Measurements from ENCODE around the gene CMBL.

DNA sequence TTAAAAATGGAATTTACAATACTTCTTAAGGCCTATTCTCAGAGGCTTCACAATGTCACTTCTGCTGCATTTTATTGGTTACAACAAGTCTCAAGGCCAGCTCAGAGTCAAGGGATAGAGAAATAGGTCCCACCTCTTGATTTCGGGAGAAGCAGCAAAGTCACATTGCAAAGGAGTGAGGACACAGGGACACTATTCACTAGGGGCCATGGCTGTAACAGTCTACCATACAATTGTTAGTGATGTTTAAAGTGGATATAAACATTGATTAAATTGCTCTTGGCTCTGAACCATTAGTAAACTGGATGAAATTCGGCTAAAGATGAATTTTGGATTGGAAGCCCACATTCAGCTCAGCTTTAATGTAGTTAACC lies 21.7 kb upstream of the CMBL start:
- TF ChIP-seq CTCF (IDR thresholded peaks at IDR 0.05; ENCODE audit: low read depth, low read length, poor library complexity, severe bottlenecking) (no peak), EZH2phosphoT487 (IDR thresholded peaks at IDR 0.05; ENCODE audit: borderline replicate concordance, low read length) (no peak)

All from DOHH2 (cell line).